Spleen (tissue), 11 donors: ENCODE results near the gene LPP. TPM values are rescaled to one million over a fixed set of nuclear protein-coding genes. Genes with fewer than 3 reads are reported as not detected.

ENCODE experiments used
- DNase-seq: peaks from one replicate; pipeline ENCODE4 v3.0.0-alpha.2; 2020
- H3K27ac ChIP-seq, 8 donors: fragments of 200-600 bp; sonication (generic) in 7 of 8; 1 replicate in 4 of 8; 2 replicates in 4 of 8; pipeline versions ENCODE4 v1.5.0 to v1.8.0; 2016 to 2021; ENCODE audit warnings: inconsistent platforms in 4 of 8, mild to moderate bottlenecking in 4 of 8, moderate library complexity in 1 of 8
- H3K27me3 ChIP-seq, 7 donors: fragments of 200-600 bp; sonication (generic) in 6 of 7; replicated peaks in 1 of 7; 1 replicate in 4 of 7; 2 replicates in 3 of 7; pipeline versions ENCODE4 v1.5.0 to v1.8.0; 2016 to 2021; ENCODE audit warnings: inconsistent platforms in 3 of 7, mild to moderate bottlenecking in 1 of 7
- H3K36me3 ChIP-seq, 6 donors: fragments of 200-600 bp; sonication (generic) in 5 of 6; 1 replicate in 4 of 6; 2 replicates in 2 of 6; pipeline versions ENCODE4 v1.5.0 to v1.8.0; 2016 to 2021; ENCODE audit warnings: inconsistent platforms in 2 of 6
- H3K4me1 ChIP-seq, 6 donors: fragments of 200-600 bp; sonication (generic) in 5 of 6; 1 replicate in 3 of 6; 2 replicates in 3 of 6; pipeline versions ENCODE4 v1.5.0 to v1.8.0; 2016 to 2021; ENCODE audit warnings: inconsistent platforms in 3 of 6
- H3K4me3 ChIP-seq, 8 donors: fragments of 200-600 bp; sonication (generic) in 7 of 8; 1 replicate in 4 of 8; 2 replicates in 4 of 8; pipeline versions ENCODE4 v1.5.0 to v1.8.0; 2016 to 2021; ENCODE audit warnings: inconsistent platforms in 4 of 8, mild to moderate bottlenecking in 4 of 8, moderate library complexity in 2 of 8
- H3K9me3 ChIP-seq, 8 donors: fragments of 200-600 bp; sonication (generic) in 7 of 8; 1 replicate in 4 of 8; 2 replicates in 4 of 8; pipeline versions ENCODE4 v1.5.0 to v1.8.0; 2016 to 2021; ENCODE audit warnings: inconsistent platforms in 4 of 8
- POLR2A ChIP-seq, 3 donors: fragments of 450-650 bp; IDR thresholded peaks; one replicate each; pipeline ENCODE4 v1.5.1; 2017; ENCODE audit warnings: antibody characterized with exemption in 3 of 3, mild to moderate bottlenecking in 1 of 3
- POLR2AphosphoS5 ChIP-seq, 3 donors: sonication (generic); formaldehyde crosslinking; IDR thresholded peaks; one replicate each; pipeline ENCODE4 v1.5.1; 2017; ENCODE audit warnings: antibody characterized with exemption in 3 of 3
- WGBS, 5 donors: extraction: QIAGEN DNeasy Blood & Tissue Kit in 3 of 5; methylation state at CpG; one replicate each; pipeline versions ENCODE4 v1.1.5 to v1.1.7; 2013 to 2018; 5-methylcytosine and 5-hydroxymethylcytosine counted together
- intact Hi-C: fragments of 100-400 bp; cut with DNase I; formaldehyde crosslinking; loops from one replicate; pipeline ENCODE4 v1.15.0; 2023; ENCODE audit warnings: low total_unique reads
- polyA plus RNA-seq, 3 donors: library from polyadenylated mRNA; stranded (reverse); fragments of 200-250 nt; gene quantifications; one replicate each; pipeline ENCODE4 v1.2.1, GENCODE V29; 2013
- total RNA-seq, 7 donors: library from RNA; depleted of rRNA in 3 of 7; stranded (reverse); fragments of >200 nt in 3 of 7; fragmentation: NEBNext Ultra II Directional in 4 of 7; extraction: Animal tissue kit (Norgen Biotek cat#: 25700) in 4 of 7; gene quantifications; one replicate each; pipeline versions ENCODE4 v1.1.0 to v1.2.1, GENCODE V29; 2016 to 2021
- TF ChIP-seq, protein P1 (sequence below), 11 experiments: fragments of 200-600 bp in 7 of 11; fragments of 450-650 bp in 4 of 11; sonication (generic) in 4 of 11; IDR thresholded peaks in 8 of 11; conservative IDR thresholded peaks in 3 of 11; 1 replicate in 7 of 11; 2 replicates in 4 of 11; pipeline versions ENCODE4 v1.4.0 to v1.8.0; 2016 to 2021; ENCODE audit warnings: antibody characterized with exemption in 11 of 11, inconsistent platforms in 4 of 11, mild to moderate bottlenecking in 1 of 11
- donor health status: healthy with polysubstance abuse.
- donor health status: DM: no; HTN: no; CAD: no; lungs with moderate emphysema.
- donor health status: DM: no; HTN: no; CAD: no.
- donor health status: Bipolar disorder and iron deficiency.
- donor health status: healthy.
- donor health status: DM: no; HTN: no; CAD: no.
- donor health status: DM: yes; HTN: yes; CAD: no.

LPP gene
- total and polyA plus RNA-seq, 10 donors = 2.4 to 270 (median 156) TPM

DNA sequence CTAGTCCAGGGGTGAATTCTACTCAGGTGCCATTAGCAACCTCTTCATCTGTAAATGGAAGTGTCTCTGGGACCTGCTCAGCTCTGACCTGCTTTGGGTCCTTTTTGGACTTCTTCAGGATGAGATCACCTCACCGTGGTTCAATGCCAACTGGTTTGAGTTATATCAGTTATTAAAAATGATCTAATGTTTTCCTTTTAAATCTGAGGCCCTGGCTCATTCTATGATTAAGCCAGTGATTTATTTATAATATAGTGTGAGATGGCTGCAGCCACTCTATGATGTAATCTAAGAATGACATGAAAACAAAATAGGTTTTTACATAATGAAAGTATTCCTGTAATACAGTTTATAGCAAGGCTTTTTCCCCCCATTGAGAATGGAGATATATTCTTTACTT is 79.4 kb downstream of the LPP start:
- H3K27me3 ChIP-seq = no peaks in the 10 kb centered on the region
- TF ChIP-seq POLR2AphosphoS5 (IDR thresholded peaks at IDR 0.05) (no peak), POLR2A (IDR thresholded peaks at IDR 0.05) (no peak)
- TF ChIP-seq, protein P1, sequence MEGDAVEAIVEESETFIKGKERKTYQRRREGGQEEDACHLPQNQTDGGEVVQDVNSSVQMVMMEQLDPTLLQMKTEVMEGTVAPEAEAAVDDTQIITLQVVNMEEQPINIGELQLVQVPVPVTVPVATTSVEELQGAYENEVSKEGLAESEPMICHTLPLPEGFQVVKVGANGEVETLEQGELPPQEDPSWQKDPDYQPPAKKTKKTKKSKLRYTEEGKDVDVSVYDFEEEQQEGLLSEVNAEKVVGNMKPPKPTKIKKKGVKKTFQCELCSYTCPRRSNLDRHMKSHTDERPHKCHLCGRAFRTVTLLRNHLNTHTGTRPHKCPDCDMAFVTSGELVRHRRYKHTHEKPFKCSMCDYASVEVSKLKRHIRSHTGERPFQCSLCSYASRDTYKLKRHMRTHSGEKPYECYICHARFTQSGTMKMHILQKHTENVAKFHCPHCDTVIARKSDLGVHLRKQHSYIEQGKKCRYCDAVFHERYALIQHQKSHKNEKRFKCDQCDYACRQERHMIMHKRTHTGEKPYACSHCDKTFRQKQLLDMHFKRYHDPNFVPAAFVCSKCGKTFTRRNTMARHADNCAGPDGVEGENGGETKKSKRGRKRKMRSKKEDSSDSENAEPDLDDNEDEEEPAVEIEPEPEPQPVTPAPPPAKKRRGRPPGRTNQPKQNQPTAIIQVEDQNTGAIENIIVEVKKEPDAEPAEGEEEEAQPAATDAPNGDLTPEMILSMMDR (IDR thresholded peaks at IDR 0.05 in 8 of 11, conservative IDR thresholded peaks at IDR 0.05 in 3 of 11) = no peak
- peaks cover 0 to 17% (median 0%) of the 10 kb centered on the region in 6 donors for H3K36me3 ChIP-seq
- 67 to 92% (median 86%) methylated on average over 1 of the region's 1 CpG for WGBS, 5 donors
- intact Hi-C loops = no loop called here
- no peak for DNase-seq
- H3K27ac ChIP-seq = no peak overlapping the region
- H3K9me3 ChIP-seq = no peaks in the 10 kb centered on the region
- H3K4me1 ChIP-seq = peaks cover 0 to 51% (median 9%) of the 10 kb centered on the region in 6 donors
- H3K4me3 ChIP-seq = no peak overlapping the region

DNA sequence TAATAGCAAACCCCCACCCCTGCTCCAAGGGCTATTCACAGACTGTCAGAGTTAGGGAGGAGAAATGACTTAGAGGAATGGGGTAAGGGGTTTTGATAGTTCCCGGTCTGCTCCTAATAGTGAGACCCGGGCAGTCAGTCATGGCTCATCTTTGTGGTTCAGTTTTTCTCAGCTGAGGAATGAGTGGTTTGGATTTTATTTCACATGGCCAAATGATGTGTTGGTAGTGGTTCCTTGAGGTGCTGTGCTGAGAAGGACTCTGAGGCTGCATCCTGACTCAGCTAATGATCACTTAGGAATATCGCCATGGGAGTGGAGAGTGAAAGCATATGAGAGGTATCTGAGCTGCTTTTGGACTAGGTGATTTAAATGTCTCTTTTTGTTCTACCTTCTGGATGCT is 80.2 kb downstream of the LPP start:
- Histone ChIP-seq H3K4me1 (peaks cover 5 to 55% (median 13%) of the 10 kb centered on the region in 6 donors), H3K36me3 (peaks cover 0 to 17% (median 0%) of the 10 kb centered on the region in 6 donors), H3K9me3 (no peaks in the 10 kb centered on the region), H3K27ac (no peak overlapping the region), H3K27me3 (no peaks in the 10 kb centered on the region), H3K4me3 (no peak overlapping the region)
- TF ChIP-seq, protein P1 (IDR thresholded peaks at IDR 0.05 in 8 of 11, conservative IDR thresholded peaks at IDR 0.05 in 3 of 11) = no peak
- TF ChIP-seq POLR2A (IDR thresholded peaks at IDR 0.05) (no peak), POLR2AphosphoS5 (IDR thresholded peaks at IDR 0.05) (no peak)
- 95 to 98% (median 98%) methylated on average over 3 of the region's 3 CpGs for WGBS, 5 donors
- intact Hi-C loops = no loop called here
- DNase-seq = no peak

- peaks cover 5 to 72% (median 24%) of the 10 kb centered on the region in 6 donors for H3K4me1 ChIP-seq
- WGBS, 5 donors = 74 to 83% (median 82%) methylated on average over 4 of the region's 4 CpGs
- DNase-seq = no peak
- H3K27ac ChIP-seq = no peak overlapping the region
- intact Hi-C loops = no loop called here
- TF ChIP-seq, protein P1 (IDR thresholded peaks at IDR 0.05 in 8 of 11, conservative IDR thresholded peaks at IDR 0.05 in 3 of 11) = no peak
- TF ChIP-seq POLR2AphosphoS5 (IDR thresholded peaks at IDR 0.05) (no peak), POLR2A (IDR thresholded peaks at IDR 0.05) (no peak)
- no peaks in the 10 kb centered on the region for H3K9me3 ChIP-seq
- peaks cover 0 to 4% (median 0%) of the 10 kb centered on the region in 6 donors for H3K36me3 ChIP-seq
- H3K27me3 ChIP-seq = no peaks in the 10 kb centered on the region
- H3K4me3 ChIP-seq = no peak overlapping the region
Measured at GRCh38 chr3:188236271-188236670, 82.3 kb downstream of the LPP start.

- 69 to 83% (median 78%) methylated on average over 7 of the region's 7 CpGs for WGBS, 5 donors
- H3K4me3 ChIP-seq = no peak overlapping the region
- no peak overlapping the region for H3K27ac ChIP-seq
- H3K27me3 ChIP-seq = no peaks in the 10 kb centered on the region
- peaks cover 11 to 91% (median 34%) of the 10 kb centered on the region in 6 donors for H3K4me1 ChIP-seq
- no peaks in the 10 kb centered on the region for H3K9me3 ChIP-seq
- DNase-seq = no peak
- H3K36me3 ChIP-seq = no peaks in the 10 kb centered on the region
- intact Hi-C loops = no loop called here
- TF ChIP-seq POLR2AphosphoS5 (IDR thresholded peaks at IDR 0.05) (peak in 1 of 3 donors; percentile 27), POLR2A (IDR thresholded peaks at IDR 0.05) (no peak)
Measured at GRCh38 chr3:188239035-188239434, 85.1 kb downstream of the LPP start.

DNA sequence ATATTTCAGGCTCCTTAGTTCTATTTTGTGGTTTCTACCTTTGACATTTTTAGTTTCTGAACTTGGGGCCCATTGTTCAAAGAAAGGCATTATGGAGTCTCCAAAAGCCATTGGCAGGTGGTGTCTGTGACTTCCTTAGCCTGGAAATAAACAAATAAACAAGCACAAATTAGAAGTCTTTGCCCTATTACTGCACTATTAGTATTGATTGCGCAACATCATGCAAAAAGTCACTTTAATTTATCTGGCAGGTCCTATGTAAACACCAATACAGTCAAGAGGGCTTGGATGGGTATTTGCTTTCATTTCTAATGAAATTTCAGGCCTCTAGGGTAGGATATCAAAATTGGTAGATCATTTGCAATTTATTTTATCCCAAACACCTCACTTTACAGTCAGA is 85.6 kb downstream of the LPP start:
- no peaks in the 10 kb centered on the region for H3K27me3 ChIP-seq
- H3K27ac ChIP-seq = no peak overlapping the region
- no peak for DNase-seq
- TF ChIP-seq POLR2AphosphoS5 (IDR thresholded peaks at IDR 0.05) (no peak), POLR2A (IDR thresholded peaks at IDR 0.05) (no peak)
- TF ChIP-seq, protein P1 (IDR thresholded peaks at IDR 0.05 in 8 of 11, conservative IDR thresholded peaks at IDR 0.05 in 3 of 11) = no peak
- H3K9me3 ChIP-seq = no peaks in the 10 kb centered on the region
- H3K36me3 ChIP-seq = no peaks in the 10 kb centered on the region
- peaks cover 11 to 96% (median 37%) of the 10 kb centered on the region in 6 donors for H3K4me1 ChIP-seq
- WGBS, 5 donors = 88 to 98% (median 93%) methylated on average over 1 of the region's 1 CpG
- H3K4me3 ChIP-seq = no peak overlapping the region
- intact Hi-C loops = no loop called here
